Right renal pelvis (tissue), 4 donors: ENCODE measurements around the gene HMGN3. TPM values are rescaled to one million over a fixed set of nuclear protein-coding genes. Genes with fewer than 3 reads are reported as not detected.

Source experiments
- DNase-seq, 4 donors: peaks; one replicate each; pipeline ENCODE4 v3.0.0-alpha.2; 2013; ENCODE audit warnings: low read depth in 4 of 4, low spot score in 3 of 4, missing footprints in 1 of 4
- polyA plus RNA-seq, 4 donors: library from polyadenylated mRNA; unstranded; fragments of 120-200 nt; gene quantifications; one replicate each; pipeline ENCODE4 v1.2.1, GENCODE V29; 2013; ENCODE audit not compliant: insufficient read length in 4 of 4

The HMGN3 gene
- polyA plus RNA-seq, 4 donors: 314 to 373 (median 366) TPM

GRCh38 chr6:79188885-79189480, 45.5 kb downstream of the HMGN3 start:
- no peak for DNase-seq

- no peak for DNase-seq
These were observed 46.4 kb downstream of the HMGN3 start for GRCh38 chr6:79188107-79188506.

GRCh38 chr6:79186564-79186963, 47.9 kb downstream of the HMGN3 start:
- no peak for DNase-seq

- DNase-seq: no peak
These were observed 49.8 kb downstream of the HMGN3 start for GRCh38 chr6:79184641-79185040.

- no peak for DNase-seq
These were observed 50.4 kb downstream of the HMGN3 start for GRCh38 chr6:79184086-79184485.

GRCh38 chr6:79180052-79180451, 54.4 kb downstream of the HMGN3 start:
- DNase-seq: peak in 2 of 4 donors; percentile 4 to 20

GRCh38 chr6:79173378-79173777, 61.1 kb downstream of the HMGN3 start:
- no peak for DNase-seq

GRCh38 chr6:79170959-79171358, 63.5 kb downstream of the HMGN3 start:
- DNase-seq: no peak

- no peak for DNase-seq
These were observed 64.1 kb downstream of the HMGN3 start for GRCh38 chr6:79170431-79170830.

- DNase-seq: no peak
These were observed 65.8 kb downstream of the HMGN3 start for GRCh38 chr6:79168695-79168980.

- no peak for DNase-seq
These were observed 66.4 kb downstream of the HMGN3 start for GRCh38 chr6:79167931-79168694.

GRCh38 chr6:79159846-79160245, 74.6 kb downstream of the HMGN3 start:
- DNase-seq: no peak

GRCh38 chr6:79158856-79159516, 75.5 kb downstream of the HMGN3 start:
- peak in 2 of 4 donors; percentile 3 to 25 for DNase-seq

GRCh38 chr6:79157961-79158644, 76.4 kb downstream of the HMGN3 start:
- no peak for DNase-seq

GRCh38 chr6:79152269-79152737, 82.2 kb downstream of the HMGN3 start:
- DNase-seq: no peak

Other genes starting within 250 kb of the HMGN3 start
- 10 to 100 TPM; 48.9 to 61.4 (median 55.8) TPM for gene PHIP, start 156.4 kb downstream of the HMGN3 start, polyA plus RNA-seq